ENCODE results near the gene FHL1.

FHL1 gene

DNA sequence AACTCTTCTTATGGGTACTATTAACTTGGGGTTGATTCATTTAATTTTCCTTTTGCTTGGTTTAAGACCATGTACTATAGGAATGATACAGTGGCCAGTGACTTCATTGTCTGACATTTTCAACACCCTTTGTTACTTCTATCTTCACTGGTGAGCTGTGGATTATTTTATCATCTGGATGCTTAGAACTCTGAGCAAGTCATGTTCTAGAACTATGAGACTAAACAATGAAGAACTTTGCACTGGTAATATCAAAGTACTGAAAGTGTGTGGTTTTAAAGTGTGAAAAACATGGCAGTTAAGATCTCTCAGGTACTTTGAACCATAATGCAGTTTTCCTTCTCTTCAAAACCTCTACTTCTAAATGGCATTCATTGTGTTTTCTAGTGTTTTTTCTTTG, 56.1 kb downstream of the FHL1 start:
- TF ChIP-seq FOXP2 (optimal IDR thresholded peaks at IDR 0.05; ENCODE audit: control extremely low read depth, extremely low read length, insufficient read depth), result no peak
- no peak for DNase-seq (ENCODE audit: low read depth, low spot score)
- Histone ChIP-seq H3K27ac (no peak overlapping the region), H3K36me3 (ENCODE audit: insufficient read depth, low read length) (no peaks in the 10 kb centered on the region; the same call in 1 of the 2 replicates), H3K9me3 (ENCODE audit: low read depth, low read length) (no peaks in the 10 kb centered on the region), H3K9ac (ENCODE audit: insufficient read length) (no peak overlapping the region), H3K4me3 (no peak overlapping the region)

DNA sequence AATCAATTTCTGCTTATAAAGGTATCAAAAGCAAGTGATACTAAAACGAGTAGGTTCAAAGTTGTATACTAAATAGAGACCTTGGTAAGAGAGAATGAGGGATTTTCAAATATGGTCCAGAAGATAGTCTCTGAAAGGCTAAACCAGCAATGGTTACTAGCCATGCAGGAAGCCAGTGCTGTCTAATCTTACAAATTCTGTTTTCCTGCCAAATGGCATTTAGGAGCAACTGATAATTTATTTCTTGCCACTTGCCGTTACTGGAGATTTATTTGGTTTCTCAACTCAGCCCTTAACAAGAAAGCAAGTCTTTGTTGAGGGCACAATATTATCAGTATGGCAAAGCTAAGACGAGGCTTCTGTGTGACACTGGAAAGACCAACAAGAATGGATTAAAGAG, 56.6 kb downstream of the FHL1 start:
- Histone ChIP-seq H3K27ac (no peak overlapping the region), H3K9ac (ENCODE audit: insufficient read length) (no peak overlapping the region), H3K9me3 (ENCODE audit: low read depth, low read length) (no peaks in the 10 kb centered on the region), H3K36me3 (ENCODE audit: insufficient read depth, low read length) (no peaks in the 10 kb centered on the region; the same call in 1 of the 2 replicates), H3K4me3 (no peak overlapping the region)
- TF ChIP-seq POLR2AphosphoS5 (IDR thresholded peaks at IDR 0.05; ENCODE audit: borderline replicate concordance, low read depth, low read length), result no peak
- no peak for TF ChIP-seq FOXP2 (optimal IDR thresholded peaks at IDR 0.05; ENCODE audit: control extremely low read depth, extremely low read length, insufficient read depth)
- TF ChIP-seq EZH2 (IDR thresholded peaks at IDR 0.05), result no peak
- DNase-seq (ENCODE audit: low read depth, low spot score), result no peak

DNA sequence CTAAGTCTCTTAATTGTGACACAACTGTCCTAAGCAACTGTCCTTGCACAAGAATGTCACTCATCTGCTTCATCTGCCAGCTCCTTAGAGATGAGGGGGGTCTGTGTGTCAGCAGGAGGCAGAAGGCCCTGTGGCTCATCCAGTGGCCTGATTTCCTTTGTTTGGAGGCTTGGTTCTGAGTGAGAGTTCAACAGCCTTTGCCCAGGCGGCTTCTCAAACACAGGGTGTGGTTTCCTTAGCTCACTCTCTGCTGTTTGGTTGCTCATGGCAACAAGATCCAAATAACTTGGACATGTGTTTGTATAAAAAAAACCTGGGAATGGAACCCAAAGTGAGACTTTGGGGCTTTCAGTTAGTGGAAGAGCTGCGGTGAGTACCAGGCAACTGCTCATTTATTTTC, 57.2 kb downstream of the FHL1 start:
- no peaks in the 10 kb centered on the region; the same call in 1 of the 2 replicates for H3K36me3 ChIP-seq (ENCODE audit: insufficient read depth, low read length)
- no peak overlapping the region for H3K9ac ChIP-seq (ENCODE audit: insufficient read length)
- H3K4me3 ChIP-seq, result no peak overlapping the region
- no peaks in the 10 kb centered on the region for H3K9me3 ChIP-seq (ENCODE audit: low read depth, low read length)
- TF ChIP-seq EZH2 (IDR thresholded peaks at IDR 0.05), result no peak
- no peak for TF ChIP-seq POLR2AphosphoS5 (IDR thresholded peaks at IDR 0.05; ENCODE audit: borderline replicate concordance, low read depth, low read length)
- no peak for TF ChIP-seq FOXP2 (optimal IDR thresholded peaks at IDR 0.05; ENCODE audit: control extremely low read depth, extremely low read length, insufficient read depth)
- no peak for DNase-seq (ENCODE audit: low read depth, low spot score)
- H3K27ac ChIP-seq, result no peak overlapping the region

DNA sequence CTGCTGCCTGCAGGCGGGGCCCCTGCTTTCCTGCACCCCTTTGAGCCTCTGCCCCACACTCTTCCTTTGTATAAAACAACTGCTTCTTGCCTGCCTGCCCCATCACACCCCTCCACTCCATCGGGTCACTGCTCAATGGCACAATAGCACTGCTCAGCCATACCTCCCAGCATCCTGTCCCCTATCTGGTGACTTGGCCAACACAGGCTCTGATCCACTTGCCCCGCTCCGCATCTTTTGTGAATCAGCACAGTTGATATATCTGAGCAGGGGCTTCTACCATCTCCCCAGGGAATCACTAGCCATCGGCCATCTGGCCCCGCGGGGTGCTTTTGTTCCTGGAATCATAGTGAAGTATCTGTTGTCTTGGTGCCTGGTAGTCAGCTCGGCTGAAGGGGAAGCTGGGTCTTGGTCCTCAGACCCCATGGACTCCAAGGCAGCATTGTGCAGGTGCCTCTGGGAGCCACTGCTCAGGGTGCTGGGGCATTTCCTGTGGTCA, 58.6 kb downstream of the FHL1 start:
- Histone ChIP-seq H3K4me3 (no peak overlapping the region), H3K36me3 (ENCODE audit: insufficient read depth, low read length) (no peaks in the 10 kb centered on the region; the same call in 1 of the 2 replicates), H3K27ac (no peak overlapping the region), H3K9ac (ENCODE audit: insufficient read length) (no peak overlapping the region), H3K9me3 (ENCODE audit: low read depth, low read length) (no peaks in the 10 kb centered on the region)
- TF ChIP-seq POLR2AphosphoS5 (IDR thresholded peaks at IDR 0.05; ENCODE audit: borderline replicate concordance, low read depth, low read length) (no peak), FOXP2 (optimal IDR thresholded peaks at IDR 0.05; ENCODE audit: control extremely low read depth, extremely low read length, insufficient read depth) (no peak), EZH2 (IDR thresholded peaks at IDR 0.05) (no peak)
- no peak for DNase-seq (ENCODE audit: low read depth, low spot score)

DNA sequence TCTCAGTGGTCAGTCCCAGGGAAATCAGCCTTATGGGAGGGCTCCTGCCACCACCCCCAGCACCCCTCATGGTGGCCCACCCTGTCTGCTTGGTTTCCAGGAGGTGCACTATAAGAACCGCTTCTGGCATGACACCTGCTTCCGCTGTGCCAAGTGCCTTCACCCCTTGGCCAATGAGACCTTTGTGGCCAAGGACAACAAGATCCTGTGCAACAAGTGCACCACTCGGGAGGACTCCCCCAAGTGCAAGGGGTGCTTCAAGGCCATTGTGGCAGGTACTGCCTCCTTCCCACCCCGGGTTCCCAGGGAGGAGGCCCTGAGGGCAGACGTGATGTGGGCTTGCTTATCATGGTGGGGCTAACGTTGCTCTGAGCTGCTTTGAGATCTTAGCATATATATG, 59.6 kb downstream of the FHL1 start:
- H3K9ac ChIP-seq (ENCODE audit: insufficient read length), result no peak overlapping the region
- no peak overlapping the region for H3K27ac ChIP-seq
- no peaks in the 10 kb centered on the region for H3K9me3 ChIP-seq (ENCODE audit: low read depth, low read length)
- no peaks in the 10 kb centered on the region; the same call in 1 of the 2 replicates for H3K36me3 ChIP-seq (ENCODE audit: insufficient read depth, low read length)
- no peak for DNase-seq (ENCODE audit: low read depth, low spot score)
- no peak for TF ChIP-seq POLR2AphosphoS5 (IDR thresholded peaks at IDR 0.05; ENCODE audit: borderline replicate concordance, low read depth, low read length)
- TF ChIP-seq FOXP2 (optimal IDR thresholded peaks at IDR 0.05; ENCODE audit: control extremely low read depth, extremely low read length, insufficient read depth), result no peak
- H3K4me3 ChIP-seq, result no peak overlapping the region

DNA sequence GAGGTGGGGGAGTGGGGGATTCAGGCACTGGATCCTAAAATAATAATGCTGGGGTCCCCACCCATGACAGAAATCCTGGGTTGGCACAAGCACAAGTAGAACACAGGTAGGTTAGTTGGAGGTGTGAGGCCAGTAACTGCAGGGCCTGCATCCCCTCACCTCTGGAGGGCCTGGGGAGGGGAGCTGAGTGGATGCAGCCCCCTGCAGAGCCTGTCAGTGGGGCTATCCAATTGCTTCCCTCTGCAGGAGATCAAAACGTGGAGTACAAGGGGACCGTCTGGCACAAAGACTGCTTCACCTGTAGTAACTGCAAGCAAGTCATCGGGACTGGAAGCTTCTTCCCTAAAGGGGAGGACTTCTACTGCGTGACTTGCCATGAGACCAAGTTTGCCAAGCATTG, 60.2 kb downstream of the FHL1 start:
- no peak for DNase-seq (ENCODE audit: low read depth, low spot score)
- Histone ChIP-seq H3K9ac (ENCODE audit: insufficient read length) (no peak overlapping the region), H3K9me3 (ENCODE audit: low read depth, low read length) (no peaks in the 10 kb centered on the region), H3K27ac (no peak overlapping the region), H3K4me3 (no peak overlapping the region), H3K36me3 (ENCODE audit: insufficient read depth, low read length) (no peaks in the 10 kb centered on the region; the same call in 1 of the 2 replicates)
- TF ChIP-seq EZH2 (IDR thresholded peaks at IDR 0.05) (no peak), POLR2AphosphoS5 (IDR thresholded peaks at IDR 0.05; ENCODE audit: borderline replicate concordance, low read depth, low read length) (no peak), FOXP2 (optimal IDR thresholded peaks at IDR 0.05; ENCODE audit: control extremely low read depth, extremely low read length, insufficient read depth) (no peak)

DNA sequence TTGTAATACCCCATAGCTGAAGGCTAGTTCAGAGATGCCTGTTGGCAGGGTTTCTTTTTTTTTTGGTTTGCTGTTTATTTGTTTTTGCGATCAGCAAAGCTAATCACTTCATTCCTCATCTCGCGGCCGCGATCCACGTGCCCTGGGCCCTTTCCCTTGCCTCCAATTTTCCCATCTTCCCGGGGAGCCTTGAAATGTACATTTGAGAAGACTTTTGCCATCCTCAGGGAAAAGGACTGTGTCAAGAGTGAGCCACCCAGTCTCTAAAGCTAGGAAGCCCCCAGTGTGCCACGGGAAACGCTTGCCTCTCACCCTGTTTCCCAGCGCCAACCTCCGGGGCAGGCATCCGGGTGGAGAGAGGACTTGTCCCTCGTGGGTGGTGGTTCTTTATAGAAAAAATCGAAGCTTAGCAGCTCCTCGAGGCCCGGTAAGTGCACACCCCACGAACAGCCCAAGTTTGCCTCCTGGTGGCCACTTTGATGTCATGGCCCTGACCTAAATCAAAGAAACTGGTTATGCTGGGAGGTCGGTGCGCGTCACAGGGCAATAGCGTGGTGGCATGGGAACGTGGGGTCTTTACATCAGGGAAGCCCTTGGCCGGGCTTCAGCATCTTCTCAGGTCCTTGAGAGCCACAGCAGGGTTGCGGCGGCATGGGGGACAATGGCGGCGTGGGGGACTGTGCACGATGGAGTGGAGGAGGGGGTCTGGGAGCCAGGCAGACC, 61.8 kb downstream of the FHL1 start:
- DNase-seq (ENCODE audit: low read depth, low spot score), result no peak
- Histone ChIP-seq H3K4me3 (no peak overlapping the region), H3K36me3 (ENCODE audit: insufficient read depth, low read length) (no peaks in the 10 kb centered on the region; the same call in 1 of the 2 replicates), H3K9ac (ENCODE audit: insufficient read length) (no peak overlapping the region), H3K9me3 (ENCODE audit: low read depth, low read length) (no peaks in the 10 kb centered on the region), H3K27ac (no peak overlapping the region)
- TF ChIP-seq FOXP2 (optimal IDR thresholded peaks at IDR 0.05; ENCODE audit: control extremely low read depth, extremely low read length, insufficient read depth), result no peak
- no peak for TF ChIP-seq EZH2 (IDR thresholded peaks at IDR 0.05)
- TF ChIP-seq POLR2AphosphoS5 (IDR thresholded peaks at IDR 0.05; ENCODE audit: borderline replicate concordance, low read depth, low read length), result no peak

DNA sequence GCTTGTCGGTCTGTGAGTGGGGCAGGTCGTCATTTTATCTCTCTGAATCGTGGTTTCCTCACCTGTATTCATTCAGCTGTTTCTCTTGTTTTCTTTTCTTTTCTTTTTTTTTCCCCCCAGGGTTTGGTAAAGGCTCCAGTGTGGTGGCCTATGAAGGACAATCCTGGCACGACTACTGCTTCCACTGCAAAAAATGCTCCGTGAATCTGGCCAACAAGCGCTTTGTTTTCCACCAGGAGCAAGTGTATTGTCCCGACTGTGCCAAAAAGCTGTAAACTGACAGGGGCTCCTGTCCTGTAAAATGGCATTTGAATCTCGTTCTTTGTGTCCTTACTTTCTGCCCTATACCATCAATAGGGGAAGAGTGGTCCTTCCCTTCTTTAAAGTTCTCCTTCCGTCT, 62.4 kb downstream of the FHL1 start:
- TF ChIP-seq EZH2 (IDR thresholded peaks at IDR 0.05) (no peak), FOXP2 (optimal IDR thresholded peaks at IDR 0.05; ENCODE audit: control extremely low read depth, extremely low read length, insufficient read depth) (no peak), POLR2AphosphoS5 (IDR thresholded peaks at IDR 0.05; ENCODE audit: borderline replicate concordance, low read depth, low read length) (no peak)
- H3K36me3 ChIP-seq (ENCODE audit: insufficient read depth, low read length), result no peaks in the 10 kb centered on the region; the same call in 1 of the 2 replicates
- H3K4me3 ChIP-seq, result no peak overlapping the region
- no peak overlapping the region for H3K27ac ChIP-seq
- H3K9ac ChIP-seq (ENCODE audit: insufficient read length), result no peak overlapping the region
- no peaks in the 10 kb centered on the region for H3K9me3 ChIP-seq (ENCODE audit: low read depth, low read length)
- DNase-seq (ENCODE audit: low read depth, low spot score), result no peak
